Thyroid gland (tissue), 4 donors: ENCODE measurements around the gene OR52N5.

Source experiments
- POLR2A ChIP-seq, 2 donors: fragments of 450-650 bp; IDR thresholded peaks; one replicate each; pipeline ENCODE4 v1.6.1; 2017; ENCODE audit warnings: antibody characterized with exemption in 2 of 2, mild to moderate bottlenecking in 2 of 2, moderate library complexity in 1 of 2
- TF ChIP-seq, protein P1 (sequence below), 6 experiments: fragments of 200-600 bp in 3 of 6; fragments of 450-650 bp in 3 of 6; sonication (generic) in 3 of 6; IDR thresholded peaks; one replicate each; pipeline ENCODE4 v1.5.1; 2016 to 2019; ENCODE audit warnings: antibody characterized with exemption in 6 of 6, mild to moderate bottlenecking in 2 of 6, inconsistent platforms in 1 of 6, moderate library complexity in 1 of 6

DNA sequence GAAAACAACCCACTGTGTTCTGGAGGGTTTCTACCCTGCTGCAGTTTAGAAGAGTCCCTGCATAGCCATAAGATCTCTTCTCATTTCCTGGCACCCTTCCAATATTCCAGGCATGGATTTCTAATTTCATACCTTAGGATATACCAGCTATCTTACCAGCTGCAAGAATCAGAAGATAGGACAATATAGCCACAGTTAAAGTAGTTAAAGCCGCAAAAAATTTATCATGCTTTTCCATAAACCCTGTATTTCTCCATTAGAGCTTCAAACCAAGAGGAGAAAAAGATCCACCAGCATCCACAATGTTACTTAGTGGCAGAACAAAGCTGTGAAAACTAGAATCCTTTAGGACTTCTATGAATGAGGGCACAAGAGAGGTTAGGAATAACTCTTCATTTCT, 55.5 kb downstream of the OR52N5 start:
- TF ChIP-seq, protein P1, sequence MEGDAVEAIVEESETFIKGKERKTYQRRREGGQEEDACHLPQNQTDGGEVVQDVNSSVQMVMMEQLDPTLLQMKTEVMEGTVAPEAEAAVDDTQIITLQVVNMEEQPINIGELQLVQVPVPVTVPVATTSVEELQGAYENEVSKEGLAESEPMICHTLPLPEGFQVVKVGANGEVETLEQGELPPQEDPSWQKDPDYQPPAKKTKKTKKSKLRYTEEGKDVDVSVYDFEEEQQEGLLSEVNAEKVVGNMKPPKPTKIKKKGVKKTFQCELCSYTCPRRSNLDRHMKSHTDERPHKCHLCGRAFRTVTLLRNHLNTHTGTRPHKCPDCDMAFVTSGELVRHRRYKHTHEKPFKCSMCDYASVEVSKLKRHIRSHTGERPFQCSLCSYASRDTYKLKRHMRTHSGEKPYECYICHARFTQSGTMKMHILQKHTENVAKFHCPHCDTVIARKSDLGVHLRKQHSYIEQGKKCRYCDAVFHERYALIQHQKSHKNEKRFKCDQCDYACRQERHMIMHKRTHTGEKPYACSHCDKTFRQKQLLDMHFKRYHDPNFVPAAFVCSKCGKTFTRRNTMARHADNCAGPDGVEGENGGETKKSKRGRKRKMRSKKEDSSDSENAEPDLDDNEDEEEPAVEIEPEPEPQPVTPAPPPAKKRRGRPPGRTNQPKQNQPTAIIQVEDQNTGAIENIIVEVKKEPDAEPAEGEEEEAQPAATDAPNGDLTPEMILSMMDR (IDR thresholded peaks at IDR 0.05): no peak
- TF ChIP-seq POLR2A (IDR thresholded peaks at IDR 0.05): no peak
